Upper lobe of left lung (tissue), 4 donors: ENCODE results near the gene SCYL2.

Source experiments
- EP300 ChIP-seq, 4 donors: sonication (generic); formaldehyde crosslinking; IDR thresholded peaks; one replicate each; pipeline ENCODE4 v1.5.1; 2017; ENCODE audit warnings: antibody characterized with exemption in 4 of 4, control low read depth in 2 of 4
- POLR2A ChIP-seq, 4 donors: fragments of 450-650 bp; IDR thresholded peaks; one replicate each; pipeline ENCODE4 v1.5.1; 2016 to 2017; ENCODE audit warnings: antibody characterized with exemption in 4 of 4, mild to moderate bottlenecking in 2 of 4
- POLR2AphosphoS5 ChIP-seq, 2 donors: sonication (generic); formaldehyde crosslinking; IDR thresholded peaks; one replicate each; pipeline ENCODE4 v1.5.1; 2017; ENCODE audit warnings: antibody characterized with exemption in 2 of 2
- TF ChIP-seq, protein P1 (sequence below), 6 experiments: fragments of 450-650 bp in 4 of 6; fragments of 200-600 bp in 2 of 6; sonication (generic) in 2 of 6; IDR thresholded peaks; one replicate each; pipeline ENCODE4 v1.5.1; 2016 to 2019; ENCODE audit warnings: antibody characterized with exemption in 6 of 6

DNA sequence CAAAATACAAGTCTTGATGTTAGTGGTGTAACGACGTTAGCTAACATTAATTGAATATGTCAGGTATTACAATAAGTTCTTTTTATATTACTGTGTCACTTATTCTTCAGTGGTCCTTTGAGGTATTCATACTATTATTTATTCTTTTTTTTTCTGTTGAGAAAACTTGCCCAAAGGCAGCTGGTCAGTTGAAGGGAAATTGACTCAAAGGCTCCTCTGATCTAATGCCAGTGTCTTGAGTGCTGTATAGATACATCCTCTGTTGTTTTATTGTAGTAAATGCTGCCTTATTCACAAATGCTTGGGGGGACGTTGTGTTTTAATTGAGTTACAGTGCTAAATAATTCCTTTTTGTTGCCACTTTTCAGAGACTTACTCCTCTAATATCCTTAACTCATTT is 23.0 kb downstream of the SCYL2 start:
- TF ChIP-seq, protein P1, sequence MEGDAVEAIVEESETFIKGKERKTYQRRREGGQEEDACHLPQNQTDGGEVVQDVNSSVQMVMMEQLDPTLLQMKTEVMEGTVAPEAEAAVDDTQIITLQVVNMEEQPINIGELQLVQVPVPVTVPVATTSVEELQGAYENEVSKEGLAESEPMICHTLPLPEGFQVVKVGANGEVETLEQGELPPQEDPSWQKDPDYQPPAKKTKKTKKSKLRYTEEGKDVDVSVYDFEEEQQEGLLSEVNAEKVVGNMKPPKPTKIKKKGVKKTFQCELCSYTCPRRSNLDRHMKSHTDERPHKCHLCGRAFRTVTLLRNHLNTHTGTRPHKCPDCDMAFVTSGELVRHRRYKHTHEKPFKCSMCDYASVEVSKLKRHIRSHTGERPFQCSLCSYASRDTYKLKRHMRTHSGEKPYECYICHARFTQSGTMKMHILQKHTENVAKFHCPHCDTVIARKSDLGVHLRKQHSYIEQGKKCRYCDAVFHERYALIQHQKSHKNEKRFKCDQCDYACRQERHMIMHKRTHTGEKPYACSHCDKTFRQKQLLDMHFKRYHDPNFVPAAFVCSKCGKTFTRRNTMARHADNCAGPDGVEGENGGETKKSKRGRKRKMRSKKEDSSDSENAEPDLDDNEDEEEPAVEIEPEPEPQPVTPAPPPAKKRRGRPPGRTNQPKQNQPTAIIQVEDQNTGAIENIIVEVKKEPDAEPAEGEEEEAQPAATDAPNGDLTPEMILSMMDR (IDR thresholded peaks at IDR 0.05) = no peak
- TF ChIP-seq POLR2AphosphoS5 (IDR thresholded peaks at IDR 0.05) (no peak), POLR2A (IDR thresholded peaks at IDR 0.05) (no peak), EP300 (IDR thresholded peaks at IDR 0.05) (no peak)
